Lung microvascular endothelial cell (primary cell): ENCODE data around the gene MAN2A1. TPM values are rescaled to one million over a fixed set of nuclear protein-coding genes. Genes with fewer than 3 reads are reported as not detected.

Experiments used
- DNase-seq, 2 donors: peaks; one replicate each; pipeline versions ENCODE4 v3.0.0 to v3.0.0-alpha.2; 2010; ENCODE audit warnings: low read depth in 2 of 2
- total RNA-seq: library from RNA; depleted of rRNA; stranded (reverse); fragments of >200 nt; gene quantifications from 2 replicates; pipeline ENCODE4 v1.2.1, GENCODE V29; 2014

MAN2A1 gene
- total RNA-seq, 1 donor from 2014 or later = 45.4 TPM

GRCh38 chr5:109903061-109903460 is 213.3 kb downstream of the MAN2A1 start:
- no peak for DNase-seq

GRCh38 chr5:109905906-109906305 is 216.2 kb downstream of the MAN2A1 start:
- no peak for DNase-seq

- DNase-seq = no peak
Observed at GRCh38 chr5:109907189-109907588, 217.5 kb downstream of the MAN2A1 start.

GRCh38 chr5:109907731-109908130 is 218.0 kb downstream of the MAN2A1 start:
- DNase-seq = no peak

- no peak for DNase-seq
Observed at GRCh38 chr5:109908366-109908765, 218.6 kb downstream of the MAN2A1 start.

- DNase-seq = no peak
Observed at GRCh38 chr5:109910874-109911273, 221.1 kb downstream of the MAN2A1 start.

- no peak for DNase-seq
Observed at GRCh38 chr5:109911731-109912130, 222.0 kb downstream of the MAN2A1 start.

- no peak for DNase-seq
Observed at GRCh38 chr5:109914906-109915305, 225.2 kb downstream of the MAN2A1 start.

- no peak for DNase-seq
Observed at GRCh38 chr5:109916481-109917153, 226.9 kb downstream of the MAN2A1 start.
